Fibroblast of villous mesenchyme (primary cell): ENCODE results near the gene ST8SIA1. TPM values are rescaled to one million over a fixed set of nuclear protein-coding genes. Genes with fewer than 3 reads are reported as not detected.

ENCODE experiments used
- DNase-seq: peaks from one replicate; pipeline ENCODE4 v3.0.0-alpha.2; 2010; ENCODE audit warnings: low read depth
- H3K4me3 ChIP-seq: 2 replicates; pipeline ENCODE4 v1.5.1; 2011; ENCODE audit warnings: low read depth, mild to moderate bottlenecking, low read length
- total RNA-seq: library from RNA; depleted of rRNA; stranded (reverse); fragments of >200 nt; gene quantifications from 2 replicates; pipeline ENCODE4 v1.2.3, GENCODE V29; 2012
- TF ChIP-seq, protein P1 (sequence below): IDR thresholded peaks from 2 replicates; pipeline ENCODE4 v1.5.1; 2012; ENCODE audit warnings: low read depth, mild to moderate bottlenecking, low read length; ENCODE audit not compliant: insufficient read depth

Gene ST8SIA1
- total RNA-seq, 1 donor: 0.43 TPM

DNA sequence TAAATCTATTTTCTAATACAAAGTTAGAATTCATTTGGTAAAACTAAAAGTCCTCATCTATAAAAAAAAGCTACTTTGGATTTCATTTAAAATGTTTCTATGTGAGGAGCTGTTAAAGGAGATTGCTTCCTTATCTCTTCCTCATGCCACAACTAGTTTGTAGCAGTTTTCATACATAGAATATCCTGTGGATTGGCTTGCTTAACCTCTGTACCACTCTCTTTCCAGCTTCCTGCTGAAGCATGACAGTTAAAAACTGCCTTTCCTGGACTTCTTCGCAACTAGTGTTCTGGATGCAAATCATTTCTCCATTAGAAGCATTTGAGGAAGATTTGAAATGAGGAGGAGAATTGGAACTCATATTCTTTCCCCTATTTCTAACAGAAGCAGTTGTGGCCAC, 49.6 kb downstream of the ST8SIA1 start:
- TF ChIP-seq, protein P1, sequence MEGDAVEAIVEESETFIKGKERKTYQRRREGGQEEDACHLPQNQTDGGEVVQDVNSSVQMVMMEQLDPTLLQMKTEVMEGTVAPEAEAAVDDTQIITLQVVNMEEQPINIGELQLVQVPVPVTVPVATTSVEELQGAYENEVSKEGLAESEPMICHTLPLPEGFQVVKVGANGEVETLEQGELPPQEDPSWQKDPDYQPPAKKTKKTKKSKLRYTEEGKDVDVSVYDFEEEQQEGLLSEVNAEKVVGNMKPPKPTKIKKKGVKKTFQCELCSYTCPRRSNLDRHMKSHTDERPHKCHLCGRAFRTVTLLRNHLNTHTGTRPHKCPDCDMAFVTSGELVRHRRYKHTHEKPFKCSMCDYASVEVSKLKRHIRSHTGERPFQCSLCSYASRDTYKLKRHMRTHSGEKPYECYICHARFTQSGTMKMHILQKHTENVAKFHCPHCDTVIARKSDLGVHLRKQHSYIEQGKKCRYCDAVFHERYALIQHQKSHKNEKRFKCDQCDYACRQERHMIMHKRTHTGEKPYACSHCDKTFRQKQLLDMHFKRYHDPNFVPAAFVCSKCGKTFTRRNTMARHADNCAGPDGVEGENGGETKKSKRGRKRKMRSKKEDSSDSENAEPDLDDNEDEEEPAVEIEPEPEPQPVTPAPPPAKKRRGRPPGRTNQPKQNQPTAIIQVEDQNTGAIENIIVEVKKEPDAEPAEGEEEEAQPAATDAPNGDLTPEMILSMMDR: no peak
- no peak for DNase-seq

DNA sequence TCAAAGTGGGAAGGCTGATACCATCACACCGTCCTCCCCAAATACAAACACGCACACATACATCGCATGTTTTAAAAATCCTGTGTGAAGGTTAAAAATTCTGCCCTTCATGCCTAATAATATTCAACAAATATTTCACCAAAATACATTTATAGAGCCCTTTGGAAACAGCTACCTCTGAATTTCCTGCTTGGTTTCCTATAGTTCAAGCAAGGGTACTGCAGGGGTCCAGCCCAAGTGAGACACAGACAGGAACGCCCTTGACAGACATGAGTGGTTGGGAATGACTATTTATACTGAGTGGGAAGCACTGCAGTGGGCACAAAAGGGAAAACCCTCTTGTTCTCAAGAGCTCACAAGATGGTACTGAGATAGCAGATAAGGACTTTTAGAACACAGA, 51.0 kb downstream of the ST8SIA1 start:
- TF ChIP-seq, protein P1: no peak
- no peak for DNase-seq
- no peak overlapping the region for H3K4me3 ChIP-seq

More for the DNA sequence above, 49.6 kb downstream of the ST8SIA1 start:
- H3K4me3 ChIP-seq: no peak overlapping the region

DNA sequence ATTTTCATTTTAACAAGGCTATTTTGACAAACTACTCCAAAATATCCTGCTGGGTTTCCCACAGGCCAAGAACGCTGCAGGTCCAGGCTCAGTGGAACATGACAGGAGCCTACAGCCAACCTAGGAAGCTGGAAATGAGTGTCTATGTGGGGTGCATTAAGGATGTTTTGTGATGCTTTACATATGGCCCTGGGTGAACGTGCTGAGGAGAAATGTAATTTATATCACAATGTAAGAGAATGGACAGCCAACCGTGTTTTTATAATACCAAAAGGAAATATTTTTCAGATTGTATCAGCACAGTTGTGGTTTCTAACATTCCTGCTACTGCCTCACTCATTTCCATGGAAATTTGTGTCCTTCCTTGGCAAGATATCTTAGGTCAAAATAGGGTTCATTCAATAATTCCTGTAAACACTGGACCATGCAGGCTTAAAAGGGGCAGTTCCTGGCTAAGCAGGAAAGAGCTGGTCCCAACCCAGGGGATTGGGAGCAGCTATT, 51.5 kb downstream of the ST8SIA1 start:
- TF ChIP-seq, protein P1: no peak
- DNase-seq: peak; percentile 68
- no peak overlapping the region for H3K4me3 ChIP-seq

DNA sequence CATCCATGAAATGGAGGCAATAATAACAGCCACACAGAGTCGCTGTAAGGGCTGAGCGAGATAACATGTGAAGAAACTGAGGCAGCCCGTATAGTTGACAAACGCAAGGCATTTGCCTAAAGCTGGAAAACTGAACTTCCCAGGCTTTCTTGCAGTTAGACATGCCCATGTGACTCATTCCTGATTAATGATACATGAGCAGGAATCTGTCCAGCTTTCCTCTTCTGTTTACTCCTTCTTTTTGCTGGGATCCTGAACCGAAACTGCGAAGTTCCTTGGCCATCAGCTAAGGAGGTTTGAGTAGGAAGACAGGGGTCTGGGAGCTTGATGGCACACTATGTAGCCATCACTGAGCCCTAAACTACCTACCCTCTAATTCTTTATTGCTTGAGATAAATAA, 52.2 kb downstream of the ST8SIA1 start:
- TF ChIP-seq, protein P1: no peak
- H3K4me3 ChIP-seq: no peak overlapping the region
- peak; percentile 69 for DNase-seq

DNA sequence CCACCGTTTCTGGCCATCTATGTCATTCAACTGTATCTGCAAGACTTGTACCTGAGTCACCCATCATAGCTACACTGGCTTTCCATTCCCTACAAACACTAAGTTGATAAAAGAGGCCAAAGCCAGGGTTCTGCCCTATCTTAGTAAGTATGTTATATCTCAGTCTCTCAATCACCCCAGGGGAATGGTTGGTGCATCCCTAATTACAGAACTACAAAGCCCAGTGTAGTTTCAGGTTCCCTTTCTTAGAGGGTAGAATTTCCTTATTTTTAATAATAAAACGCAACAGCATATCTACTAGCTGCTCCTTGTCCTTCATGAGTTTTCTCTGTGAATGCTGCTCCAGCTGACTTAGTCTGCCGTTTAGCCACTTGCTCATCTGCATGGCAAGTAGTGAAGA, 57.6 kb downstream of the ST8SIA1 start:
- DNase-seq: no peak
- TF ChIP-seq, protein P1: no peak
- no peak overlapping the region for H3K4me3 ChIP-seq

DNA sequence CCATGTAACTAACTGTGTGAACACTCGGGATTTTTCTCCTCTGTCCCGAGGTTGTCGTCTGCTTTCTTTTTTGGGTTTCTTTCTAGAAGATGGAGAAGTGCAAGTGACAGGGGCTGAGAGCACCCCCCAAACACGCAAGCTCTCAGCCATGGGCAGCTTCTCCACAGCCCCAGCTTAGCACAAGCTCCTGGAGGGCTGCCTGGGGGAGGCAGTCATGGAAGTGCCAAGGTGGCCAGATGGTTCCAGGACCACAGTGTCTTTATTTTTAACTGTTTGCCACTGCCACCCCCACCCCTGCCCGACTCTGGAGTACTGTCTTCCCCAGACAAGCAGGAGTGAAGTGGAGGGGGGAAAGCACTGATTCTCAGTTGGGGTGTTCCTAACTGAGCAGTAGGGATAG, 58.2 kb downstream of the ST8SIA1 start:
- no peak overlapping the region for H3K4me3 ChIP-seq
- no peak for DNase-seq

More for the DNA sequence above, 58.2 kb downstream of the ST8SIA1 start:
- TF ChIP-seq, protein P1: no peak
